ENCODE data around the gene GPLD1.

GPLD1 gene

GRCh38 chr6:24378473-24379097 is 110.8 kb downstream of the GPLD1 start:
- DNase-seq = no peak
